CD4-positive, alpha-beta T cell treated with Interleukin-17A for 1 hour (primary cell): Measurements from ENCODE around the gene GPR35.
"Not testable (repeated sequence)": the region's sequence is repeated elsewhere in the genome, so short reads cannot be mapped to it uniquely, and the experiment has no call there.

Experiments used
- DNase-seq: peaks from one replicate; pipeline ENCODE4 v3.0.0-alpha.2; 2020

GPR35 gene

DNA sequence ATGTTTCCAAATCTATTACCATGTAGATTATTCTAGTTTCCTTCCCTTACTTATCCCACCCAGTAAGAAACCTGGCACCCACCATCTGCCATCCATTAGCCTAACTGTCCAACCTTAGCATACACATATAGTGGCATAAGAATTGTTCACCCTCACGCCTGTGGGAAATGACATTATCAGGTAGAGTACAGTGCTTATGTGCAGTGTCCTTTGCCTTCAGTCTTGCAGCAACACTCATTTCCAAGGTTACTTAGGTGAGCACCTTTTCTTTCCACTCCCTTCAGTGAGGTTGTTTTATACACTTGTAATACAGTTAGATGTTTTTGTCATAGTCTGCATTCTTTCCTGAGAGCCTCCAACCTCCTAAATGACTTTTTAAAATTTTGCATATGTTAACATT, 39.3 kb downstream of the GPR35 start:
- DNase-seq = no peak

DNA sequence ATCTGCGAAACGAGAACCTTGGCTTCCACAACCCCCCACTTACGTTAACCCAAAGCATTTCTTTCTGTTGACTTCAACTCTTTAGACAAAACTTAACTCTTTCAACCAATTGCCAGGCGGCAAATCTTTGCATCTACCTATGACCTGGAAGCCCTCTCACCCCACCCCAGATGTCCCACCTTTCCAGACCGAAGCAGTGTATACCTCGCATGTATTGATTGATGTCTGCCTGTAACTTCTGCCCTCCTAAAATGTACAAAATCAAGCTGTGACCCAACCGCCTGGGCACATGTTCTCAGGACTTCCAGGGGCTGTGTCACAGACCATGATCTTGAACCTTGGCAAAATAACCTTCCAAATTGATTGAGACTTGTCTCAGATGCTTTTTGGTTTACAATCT, 45.1 kb downstream of the GPR35 start:
- DNase-seq = no peak

DNA sequence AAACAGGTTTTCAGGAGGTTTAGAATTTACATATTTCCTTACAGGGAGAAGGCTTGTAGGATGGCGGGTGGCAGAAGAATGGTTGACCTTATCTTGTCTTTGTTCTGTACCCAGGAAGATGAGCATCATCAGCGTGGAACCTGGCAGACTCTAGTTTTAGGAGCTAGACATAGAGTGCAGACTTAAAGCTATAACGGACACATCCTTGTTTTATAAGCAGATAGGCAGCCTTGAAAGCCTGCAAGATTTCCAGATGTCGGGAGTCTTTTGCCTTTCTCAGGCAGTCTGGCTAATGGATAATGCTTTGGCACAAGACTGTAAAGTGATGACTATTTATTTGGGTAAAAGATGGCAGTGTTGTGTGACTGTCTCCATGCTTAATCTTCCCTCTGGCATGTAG, 45.7 kb downstream of the GPR35 start:
- DNase-seq = no peak

DNA sequence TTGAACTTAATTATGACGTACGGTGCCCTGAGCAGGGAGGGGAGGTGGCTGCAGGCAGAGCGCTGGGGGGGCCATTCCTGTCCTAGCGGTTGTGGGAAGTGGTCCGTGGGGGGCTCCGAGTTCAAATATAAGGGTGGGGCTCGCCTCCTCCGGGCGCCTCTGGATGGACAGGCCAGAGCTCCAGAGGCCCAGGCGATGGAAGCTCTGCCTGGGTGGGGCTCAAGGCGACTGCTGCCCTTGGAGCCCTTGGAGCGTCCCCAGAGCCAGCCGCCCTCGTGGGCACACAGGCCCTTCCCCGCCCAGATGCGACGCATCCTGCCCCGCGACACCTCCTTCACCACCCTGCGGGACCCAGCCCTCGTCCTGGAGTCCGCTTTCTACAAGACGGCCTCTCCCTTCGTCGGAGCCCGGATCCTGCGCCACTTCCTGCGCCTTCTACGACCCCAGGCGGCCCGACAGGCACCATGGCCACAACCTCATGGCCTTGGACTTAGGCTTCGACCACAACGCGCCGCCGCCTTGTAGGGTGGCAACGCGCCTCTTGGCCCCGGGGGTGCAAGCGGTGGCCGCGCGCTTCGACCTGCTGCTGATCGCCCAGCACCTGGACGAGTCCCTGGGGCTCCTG, 46.9 kb downstream of the GPR35 start:
- no peak for DNase-seq

DNA sequence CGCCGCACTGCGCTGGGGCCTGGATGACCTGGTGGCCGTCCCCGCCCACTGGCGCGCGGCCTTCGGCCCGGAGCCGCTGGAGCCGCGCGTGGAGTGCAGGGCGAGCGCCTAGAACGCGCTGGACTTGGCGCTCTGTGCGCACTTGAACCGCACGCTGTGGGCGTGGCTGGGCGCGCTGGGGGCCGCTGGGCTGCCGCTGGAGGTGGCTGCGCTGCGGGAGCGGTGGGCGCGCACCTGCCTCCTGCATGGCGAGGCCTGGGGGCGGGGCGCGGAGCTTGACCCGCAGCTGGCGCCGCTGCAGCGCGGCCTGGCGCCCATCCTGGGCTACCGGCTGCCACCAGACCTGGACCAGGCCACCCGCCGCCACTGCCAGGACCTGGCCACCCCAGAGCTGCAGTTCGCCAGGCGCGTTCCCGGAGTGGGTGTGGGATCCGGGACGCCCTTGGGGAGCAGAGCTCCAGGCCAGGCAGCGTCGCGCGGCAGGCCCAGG, 47.5 kb downstream of the GPR35 start:
- no peak for DNase-seq

DNA sequence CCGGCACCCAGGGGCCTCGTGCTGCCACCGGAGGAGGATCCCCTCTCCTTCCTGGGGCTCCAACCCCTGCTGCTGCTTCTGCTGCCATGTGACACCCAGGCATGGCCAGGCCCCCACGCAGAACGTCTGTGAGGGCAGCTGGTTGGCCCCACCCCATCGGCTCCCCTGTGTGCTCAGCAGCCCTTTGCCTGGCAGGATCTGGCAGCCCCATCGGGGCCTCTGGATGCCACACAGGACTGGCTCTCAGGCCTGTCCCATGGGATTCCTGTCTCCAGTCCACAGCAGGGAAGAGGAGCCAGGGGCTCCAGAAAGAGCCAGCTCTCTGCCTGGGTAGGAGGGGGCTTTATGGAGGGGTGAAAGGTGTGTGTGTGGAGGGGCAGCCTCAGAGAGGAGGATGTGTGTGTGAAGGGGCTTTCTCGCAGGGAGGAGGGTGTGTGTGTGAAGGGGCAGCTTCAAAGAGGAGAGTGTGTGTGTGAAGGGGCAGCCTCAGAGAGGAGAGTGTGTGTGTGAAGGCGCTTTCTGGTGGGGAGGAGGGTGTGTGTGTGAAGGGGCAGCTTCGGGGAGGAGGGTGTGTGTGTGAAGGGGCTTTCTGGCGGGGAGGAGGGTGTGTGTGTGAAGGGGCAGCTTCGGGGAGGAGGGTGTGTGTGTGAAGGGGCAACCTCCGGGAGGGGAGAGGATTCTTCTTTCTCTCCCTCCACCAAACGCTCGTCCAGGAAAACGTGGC, 49.3 kb downstream of the GPR35 start:
- DNase-seq = not testable (repeated sequence)

DNA sequence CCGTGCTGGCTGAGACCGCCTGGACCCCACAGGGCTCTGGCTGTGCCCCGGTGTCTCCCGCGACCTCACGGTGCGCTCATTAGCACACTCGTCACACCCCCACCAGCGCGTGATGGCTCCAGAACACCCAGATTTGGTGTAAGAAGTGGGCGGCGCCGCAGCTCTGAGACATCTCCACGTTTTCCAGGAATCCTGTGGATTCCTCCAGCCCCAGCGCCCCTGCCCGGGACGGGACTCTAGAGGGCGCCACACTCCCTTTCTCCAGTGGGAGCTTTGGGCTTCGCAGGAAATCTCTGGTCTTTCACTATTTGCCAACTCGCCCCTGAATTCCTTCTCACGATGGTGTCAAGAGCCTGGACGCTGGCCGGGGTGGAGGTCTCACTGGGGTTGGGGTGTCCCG, 50.1 kb downstream of the GPR35 start:
- DNase-seq = not testable (repeated sequence)

DNA sequence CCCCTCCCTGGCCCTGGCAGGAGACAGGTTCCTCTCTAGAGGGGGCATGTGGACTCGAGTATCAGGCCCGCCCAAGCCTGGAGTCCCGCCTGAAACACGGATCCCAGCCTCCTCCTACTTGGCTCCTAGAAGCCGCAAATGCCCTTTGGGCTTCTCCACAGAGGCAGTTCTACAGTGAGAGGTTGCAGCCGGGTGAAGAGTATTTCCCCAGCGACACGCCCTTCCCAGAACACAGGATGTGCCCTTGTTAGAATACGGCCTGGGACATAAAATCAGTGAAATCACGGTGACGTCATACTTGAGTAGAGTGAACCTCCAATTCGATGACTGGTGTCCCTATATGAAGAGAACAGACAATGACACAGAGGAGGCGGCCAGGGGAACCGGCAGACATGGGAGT, 52.8 kb downstream of the GPR35 start:
- DNase-seq = not testable (repeated sequence)

DNA sequence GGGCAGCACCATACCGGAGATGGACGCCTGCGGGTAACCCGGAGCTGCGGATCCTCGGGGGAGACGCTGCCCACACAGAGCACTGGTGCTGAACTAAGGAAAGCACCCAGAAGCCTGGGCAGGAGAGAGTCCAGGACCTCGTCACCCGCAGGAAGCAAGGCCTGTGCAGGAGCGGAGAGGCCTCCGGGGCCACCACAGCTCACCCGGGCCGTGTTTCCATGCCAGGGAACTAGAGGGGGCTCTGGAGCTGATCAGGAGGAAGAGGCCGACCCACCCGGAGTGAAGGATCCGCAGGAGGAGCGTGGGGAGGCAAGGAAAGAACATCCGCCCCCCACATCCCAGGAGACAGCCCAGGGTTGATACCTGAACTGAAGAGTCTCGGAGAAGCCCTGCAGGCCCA, 53.6 kb downstream of the GPR35 start:
- DNase-seq = not testable (repeated sequence)

DNA sequence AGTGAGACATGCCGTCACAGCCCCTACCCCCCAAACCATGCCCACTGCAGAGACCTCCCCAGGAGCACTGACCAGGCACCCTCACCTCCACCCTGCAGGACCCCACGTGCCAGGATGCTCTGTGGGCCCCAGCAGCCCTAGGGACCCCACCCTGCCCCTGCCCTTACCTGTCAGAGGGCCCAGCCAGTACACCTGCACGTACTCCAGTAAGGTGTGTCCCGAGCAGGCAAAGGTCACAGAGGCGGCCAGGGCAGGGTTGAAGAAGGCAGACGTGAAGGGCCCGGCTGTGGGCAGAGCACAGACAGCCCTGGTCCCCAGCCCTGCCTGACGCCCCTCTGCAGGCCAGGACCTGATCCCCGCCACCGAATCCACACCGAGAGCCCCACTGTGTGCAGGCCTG, 54.9 kb downstream of the GPR35 start:
- DNase-seq = not testable (repeated sequence)
